WERI-Rb-1 (cell line): Measurements from ENCODE around the gene CAPNS1.
A peak's percentile ranks its signal among the peaks of the same experiment; 100 is the strongest.
"Not testable (repeated sequence)": the region's sequence is repeated elsewhere in the genome, so short reads cannot be mapped to it uniquely, and the experiment has no call there.

Experiments
- DNase-seq: peaks from one replicate; pipeline ENCODE4 v3.0.0-alpha.2; 2020
- H3K27ac ChIP-seq: fragments of 250-450 bp; sonication (Bioruptor Pico); 2 replicates; pipeline ENCODE4 v1.5.1; 2020; ENCODE audit warnings: mild to moderate bottlenecking, moderate library complexity
- H3K27me3 ChIP-seq: fragments of 250-450 bp; sonication (Bioruptor Pico); 2 replicates; pipeline ENCODE4 v1.5.1; 2021; ENCODE audit warnings: mild to moderate bottlenecking, low read depth, moderate library complexity; ENCODE audit not compliant: insufficient read depth, severe bottlenecking
- H3K36me3 ChIP-seq: fragments of 250-450 bp; sonication (Bioruptor Pico); 2 replicates; pipeline ENCODE4 v1.5.1; 2020; ENCODE audit warnings: mild to moderate bottlenecking, moderate library complexity
- H3K4me3 ChIP-seq: 2 replicates; pipeline ENCODE4 v1.5.1; 2011; ENCODE audit warnings: low read depth, mild to moderate bottlenecking, control low read depth, low read length
- H3K9me3 ChIP-seq: fragments of 250-450 bp; sonication (Bioruptor Pico); 2 replicates; pipeline ENCODE4 v1.5.1; 2021; ENCODE audit warnings: mild to moderate bottlenecking, moderate library complexity; ENCODE audit not compliant: severe bottlenecking
- CTCF ChIP-seq: IDR thresholded peaks from 2 replicates; pipeline ENCODE4 v1.5.1; 2011; ENCODE audit warnings: low read depth, mild to moderate bottlenecking, control low read depth, inconsistent platforms, low read length

Gene CAPNS1

DNA sequence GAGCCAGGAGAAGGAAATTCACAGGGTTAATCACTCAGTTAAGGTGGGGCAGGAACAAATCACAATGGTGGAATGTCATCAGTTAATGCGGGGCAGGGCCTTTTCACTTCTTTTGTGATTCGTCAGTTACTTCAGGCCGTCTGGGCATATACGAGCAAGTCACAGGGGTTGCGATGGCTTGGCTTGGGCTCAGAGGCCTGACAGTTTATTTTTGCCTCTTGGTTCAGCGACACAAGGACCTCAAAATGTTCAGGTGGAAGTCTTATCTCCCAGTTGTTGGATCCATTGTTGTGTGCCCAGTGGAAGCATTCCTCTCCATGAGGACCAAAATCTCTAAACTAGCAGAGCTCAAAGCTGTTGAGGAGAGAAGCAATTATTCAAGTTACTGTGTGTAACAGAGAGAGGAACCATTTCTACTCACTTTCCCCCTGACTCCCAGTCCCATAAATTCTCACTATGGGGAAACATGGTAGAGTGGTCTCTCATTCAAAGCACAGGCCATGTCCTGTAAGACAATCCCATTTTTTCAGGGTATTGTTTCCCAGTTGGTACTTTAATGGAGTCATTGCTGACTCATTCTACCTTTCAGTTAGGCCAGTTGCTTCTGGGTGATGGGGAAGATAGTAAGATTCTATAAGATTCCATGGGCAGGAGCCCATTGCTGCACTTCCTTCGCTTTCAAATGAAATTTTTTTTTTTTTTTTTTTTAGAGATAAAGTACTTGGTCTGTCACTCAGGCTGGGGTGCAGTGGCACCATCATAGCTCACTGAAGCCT, 21.1 kb downstream of the CAPNS1 start:
- Histone ChIP-seq H3K4me3 (no peak overlapping the region), H3K36me3 (peaks cover 16% of the 10 kb centered on the region), H3K27me3 (no peaks in the 10 kb centered on the region), H3K9me3 (no peaks in the 10 kb centered on the region), H3K27ac (no peak overlapping the region)
- TF ChIP-seq CTCF, result no peak
- no peak for DNase-seq

- no peaks in the 10 kb centered on the region for H3K9me3 ChIP-seq
- no peak for DNase-seq
- no peak for TF ChIP-seq CTCF
- H3K4me3 ChIP-seq, result no peak overlapping the region
- H3K27me3 ChIP-seq, result no peaks in the 10 kb centered on the region
- peaks cover 22% of the 10 kb centered on the region for H3K36me3 ChIP-seq
- H3K27ac ChIP-seq, result no peak overlapping the region
Measured at GRCh38 chr19:36163813-36164212, 23.9 kb downstream of the CAPNS1 start.

GRCh38 chr19:36169084-36169760, 29.4 kb downstream of the CAPNS1 start:
- TF ChIP-seq CTCF, result no peak
- DNase-seq, result peak; percentile 87
- peak overlapping the region; percentile 88 for H3K27ac ChIP-seq
- peaks cover 6% of the 10 kb centered on the region for H3K36me3 ChIP-seq
- H3K4me3 ChIP-seq, result no peak overlapping the region
- no peaks in the 10 kb centered on the region for H3K27me3 ChIP-seq
- no peaks in the 10 kb centered on the region for H3K9me3 ChIP-seq

- Histone ChIP-seq H3K36me3 (no peaks in the 10 kb centered on the region), H3K27me3 (no peaks in the 10 kb centered on the region), H3K9me3 (no peaks in the 10 kb centered on the region), H3K27ac (no peak overlapping the region), H3K4me3 (no peak overlapping the region)
- no peak for DNase-seq
- no peak for TF ChIP-seq CTCF
Measured at GRCh38 chr19:36172852-36173251, 33.0 kb downstream of the CAPNS1 start.

DNA sequence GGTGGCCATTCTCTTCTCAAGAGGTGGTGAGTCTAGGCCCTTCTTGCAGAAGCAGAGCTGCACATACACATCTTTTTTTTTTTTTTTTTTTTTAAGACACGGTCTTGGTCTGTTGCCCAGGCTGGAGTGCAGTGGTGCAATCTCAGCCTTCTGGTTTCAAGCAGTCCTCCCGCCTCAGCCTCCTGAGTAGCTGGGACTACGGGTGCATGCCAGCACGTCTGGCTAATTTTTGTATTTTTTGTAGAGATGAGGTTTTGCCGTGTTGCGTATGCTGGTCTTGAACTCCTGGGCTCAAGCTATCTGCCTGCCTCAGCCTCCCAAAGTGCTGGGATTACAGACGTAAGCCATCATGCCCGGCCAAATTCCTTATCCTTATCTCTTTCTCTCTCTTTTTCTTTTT, 34.0 kb downstream of the CAPNS1 start:
- not testable (repeated sequence) for H3K4me3 ChIP-seq, H3K9me3 ChIP-seq, DNase-seq, H3K27ac ChIP-seq, H3K36me3 ChIP-seq, H3K27me3 ChIP-seq

DNA sequence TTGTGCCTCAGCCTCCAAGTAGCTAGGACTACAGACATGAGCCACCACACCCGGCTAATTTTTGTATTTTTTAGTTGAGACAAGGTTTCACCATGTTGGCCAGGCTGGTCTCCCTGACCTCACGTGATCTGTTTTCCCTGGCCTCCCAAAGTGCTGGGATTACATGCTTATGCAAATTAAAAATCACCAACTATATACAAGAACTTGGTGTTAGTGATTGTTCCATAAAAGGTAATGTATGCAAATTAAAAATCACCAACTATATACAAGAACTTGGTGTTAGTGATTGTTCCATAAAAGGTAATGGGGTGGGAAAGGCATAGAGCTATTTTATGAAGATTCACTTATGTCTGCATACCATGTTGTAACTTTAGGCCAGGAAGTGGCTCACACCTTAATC, 39.2 kb downstream of the CAPNS1 start:
- H3K27me3 ChIP-seq, H3K36me3 ChIP-seq, H3K4me3 ChIP-seq, H3K9me3 ChIP-seq, H3K27ac ChIP-seq, DNase-seq: not testable (repeated sequence)
